ENCODE measurements around the gene CAMK2A. TPM values are rescaled to one million over a fixed set of nuclear protein-coding genes. Genes with fewer than 3 reads are reported as not detected.

The CAMK2A gene
- total RNA-seq, 4 donors from 2014 or later = not detected

- no peak for TF ChIP-seq CTCF (IDR thresholded peaks at IDR 0.05; ENCODE audit: low read depth)
Observed at GRCh38 chr5:150181027-150181426, 108.5 kb downstream of the CAMK2A start.

DNA sequence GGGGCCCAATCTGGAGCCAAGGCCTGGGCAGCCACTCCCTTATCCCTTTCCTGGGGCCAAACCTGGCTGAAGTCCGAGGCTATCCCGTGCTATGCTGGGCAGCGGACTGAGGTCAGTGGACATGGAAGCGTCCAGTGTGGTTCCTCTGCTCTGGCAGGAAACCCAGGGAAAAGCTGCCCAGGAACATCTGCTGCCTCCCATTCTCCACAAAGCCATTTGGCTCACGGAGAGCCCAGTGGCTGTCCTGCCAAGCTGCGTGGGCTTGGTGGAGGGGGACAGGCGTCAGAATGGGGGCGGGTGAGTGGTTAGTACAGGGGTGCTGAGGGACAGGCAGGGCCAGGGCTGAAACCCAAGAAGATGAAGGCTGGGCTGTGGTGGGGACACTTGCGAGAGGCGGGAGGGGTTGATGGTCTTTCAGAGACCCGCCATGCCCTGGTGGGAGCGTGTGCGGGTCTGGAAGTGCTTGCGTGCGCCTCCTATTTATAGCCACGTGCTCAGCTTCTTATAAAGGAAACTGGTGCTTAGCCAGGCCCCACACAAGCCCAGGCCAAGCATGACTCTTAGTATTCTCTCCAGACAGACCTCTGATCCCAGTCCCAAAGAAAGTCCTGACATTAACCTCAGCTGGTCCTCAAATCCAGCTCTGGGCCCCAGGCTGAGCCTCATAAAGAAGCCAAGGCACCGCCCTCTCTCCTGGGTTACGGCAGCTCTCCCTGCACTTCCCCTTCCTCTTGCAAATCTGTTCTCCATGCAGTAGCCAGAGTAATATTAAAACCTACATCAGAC lies 109.1 kb downstream of the CAMK2A start:
- TF ChIP-seq CTCF (IDR thresholded peaks at IDR 0.05; ENCODE audit: low read depth) = no peak

- TF ChIP-seq CTCF (IDR thresholded peaks at IDR 0.05; ENCODE audit: low read depth) = no peak
Observed at GRCh38 chr5:150179019-150179620, 110.5 kb downstream of the CAMK2A start.

GRCh38 chr5:150178262-150178661 lies 111.3 kb downstream of the CAMK2A start:
- TF ChIP-seq CTCF (IDR thresholded peaks at IDR 0.05; ENCODE audit: low read depth) = no peak

- TF ChIP-seq CTCF (IDR thresholded peaks at IDR 0.05; ENCODE audit: low read depth) = no peak
Observed at GRCh38 chr5:150177721-150178120, 111.9 kb downstream of the CAMK2A start.

DNA sequence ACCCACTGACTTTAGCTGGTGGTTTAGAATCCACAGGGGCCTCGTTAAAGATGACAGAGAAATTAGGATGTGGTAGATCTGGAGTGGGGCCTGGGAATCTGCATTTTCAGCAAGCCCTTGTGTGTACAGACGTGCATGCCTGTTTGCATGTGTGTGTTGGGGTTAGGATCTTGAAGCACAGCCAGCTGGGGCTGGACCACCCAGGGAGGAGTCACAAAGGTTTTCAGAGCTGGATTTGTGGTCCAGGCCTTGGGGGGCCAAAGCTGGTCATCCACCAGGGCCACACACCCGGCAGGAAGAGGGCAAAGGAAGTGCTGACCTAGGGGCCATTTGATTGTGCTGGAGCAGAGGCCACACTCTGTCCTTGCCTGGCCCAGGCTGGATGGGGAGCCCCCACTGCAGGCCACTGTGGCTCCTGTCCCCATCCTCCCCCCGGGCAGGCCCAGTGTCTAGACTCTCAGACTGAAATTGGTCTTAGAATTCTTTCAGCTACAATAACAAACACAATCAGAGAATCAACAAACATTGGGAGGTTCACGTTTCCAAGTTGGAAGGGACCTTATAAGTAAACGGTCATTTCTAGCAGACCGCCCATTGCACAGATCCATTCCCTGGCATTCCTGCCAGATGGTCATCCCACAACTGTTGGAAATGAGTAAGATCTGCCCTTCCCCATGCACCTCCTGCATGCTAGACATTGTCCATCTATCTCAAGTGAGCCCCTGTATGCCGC lies 112.7 kb downstream of the CAMK2A start:
- no peak for TF ChIP-seq CTCF (IDR thresholded peaks at IDR 0.05; ENCODE audit: low read depth)

DNA sequence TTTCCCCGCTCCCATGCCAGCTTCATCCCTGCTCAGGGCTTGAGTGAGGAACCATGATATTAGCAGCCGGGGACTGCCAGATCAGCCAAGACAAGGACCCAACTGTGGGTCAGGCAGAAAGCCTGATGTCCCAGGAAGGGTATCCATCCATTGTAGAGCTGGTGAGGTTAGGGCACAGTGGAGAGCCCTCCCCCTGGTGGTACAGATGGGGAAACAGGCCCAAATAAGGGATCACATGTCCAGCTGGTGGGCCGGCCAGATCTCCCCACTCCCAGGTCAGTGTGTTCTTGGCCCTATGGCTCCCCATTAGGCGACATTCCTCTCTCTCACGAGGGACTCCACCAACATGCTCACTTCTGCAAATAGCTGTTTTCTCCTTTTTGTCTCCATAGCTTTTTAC lies 114.0 kb downstream of the CAMK2A start:
- no peak for TF ChIP-seq CTCF (IDR thresholded peaks at IDR 0.05; ENCODE audit: low read depth)

All from subcutaneous adipose tissue (tissue), 4 donors.